Islet precursor cell (in vitro differentiated cells): ENCODE results near the gene ALK.
A peak's percentile ranks its signal among the peaks of the same experiment; 100 is the strongest.

Source experiments
- DNase-seq: peaks from one replicate; pipeline ENCODE4 v3.0.0-alpha.2; 2018

ALK gene

GRCh38 chr2:29525921-29526320 is 395.5 kb downstream of the ALK start:
- DNase-seq, result no peak

DNA sequence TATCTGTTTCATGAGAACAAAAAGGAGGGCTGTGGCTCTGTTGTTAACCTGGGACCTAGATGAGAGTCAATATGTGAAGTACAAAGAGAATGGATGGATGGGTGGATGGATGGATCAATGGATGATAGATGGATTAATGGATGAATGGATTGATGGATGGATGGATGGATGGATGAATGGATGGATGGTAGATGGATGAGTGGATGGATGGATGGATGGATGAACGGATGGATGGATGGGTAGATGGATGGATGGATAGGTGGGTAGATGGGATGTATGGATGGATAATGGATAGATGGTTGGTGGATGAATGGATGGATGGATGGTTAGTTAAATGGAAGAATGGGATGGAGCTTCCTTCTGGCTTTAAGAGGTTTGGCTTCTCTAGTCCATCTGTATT is 396.7 kb downstream of the ALK start:
- DNase-seq, result no peak

DNA sequence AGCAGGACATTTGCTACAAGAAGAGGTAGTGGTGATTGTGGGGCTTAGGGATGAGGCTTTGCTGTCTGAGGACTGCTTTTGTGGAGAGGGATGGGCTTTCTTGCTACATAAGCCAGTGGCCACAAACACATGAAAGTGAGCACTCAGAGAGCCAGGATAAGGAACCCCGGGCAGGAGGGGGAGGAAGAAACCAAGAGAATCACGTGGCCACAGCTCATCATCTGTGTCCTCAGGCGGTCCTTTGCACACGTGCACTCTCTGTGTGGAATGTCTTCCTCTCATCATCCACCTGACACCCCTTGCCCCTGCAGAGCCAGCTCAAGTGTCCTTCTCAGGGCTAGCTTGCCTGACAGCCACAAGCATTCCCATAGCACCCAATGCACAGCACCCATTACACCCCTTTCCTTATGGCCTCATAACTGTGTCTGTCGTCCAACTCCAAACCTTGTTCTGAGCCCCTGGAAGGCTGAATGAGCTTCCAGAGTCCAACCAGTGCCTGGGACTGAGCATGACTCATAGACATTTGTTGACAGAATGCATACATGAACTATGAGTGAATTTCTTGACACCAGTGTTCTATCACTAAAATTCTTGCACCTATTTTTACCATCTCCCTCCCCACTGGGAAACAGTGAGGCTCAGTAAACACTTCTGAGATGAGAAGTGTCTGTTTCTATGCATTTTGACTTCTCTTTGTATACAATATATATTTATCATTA is 398.3 kb downstream of the ALK start:
- DNase-seq, result no peak

DNA sequence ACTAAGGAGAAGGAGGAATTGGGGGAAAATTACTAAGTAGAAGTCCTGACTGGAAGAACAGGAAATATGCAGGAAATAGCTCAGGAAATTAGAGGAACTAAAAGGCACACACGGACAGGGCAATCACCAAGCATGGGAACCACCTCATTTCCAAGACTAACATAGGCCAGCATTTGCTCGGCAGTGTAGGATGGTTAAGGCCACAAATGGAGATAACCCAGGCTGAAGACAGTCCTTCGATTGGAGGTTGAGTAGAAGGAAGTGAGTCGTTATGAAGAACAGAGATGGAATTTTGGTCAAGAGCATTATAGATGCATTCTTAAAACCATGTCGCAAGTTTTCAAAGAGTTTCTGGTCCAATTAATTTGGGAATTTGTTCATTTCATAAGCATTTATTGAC is 401.4 kb downstream of the ALK start:
- no peak for DNase-seq

DNA sequence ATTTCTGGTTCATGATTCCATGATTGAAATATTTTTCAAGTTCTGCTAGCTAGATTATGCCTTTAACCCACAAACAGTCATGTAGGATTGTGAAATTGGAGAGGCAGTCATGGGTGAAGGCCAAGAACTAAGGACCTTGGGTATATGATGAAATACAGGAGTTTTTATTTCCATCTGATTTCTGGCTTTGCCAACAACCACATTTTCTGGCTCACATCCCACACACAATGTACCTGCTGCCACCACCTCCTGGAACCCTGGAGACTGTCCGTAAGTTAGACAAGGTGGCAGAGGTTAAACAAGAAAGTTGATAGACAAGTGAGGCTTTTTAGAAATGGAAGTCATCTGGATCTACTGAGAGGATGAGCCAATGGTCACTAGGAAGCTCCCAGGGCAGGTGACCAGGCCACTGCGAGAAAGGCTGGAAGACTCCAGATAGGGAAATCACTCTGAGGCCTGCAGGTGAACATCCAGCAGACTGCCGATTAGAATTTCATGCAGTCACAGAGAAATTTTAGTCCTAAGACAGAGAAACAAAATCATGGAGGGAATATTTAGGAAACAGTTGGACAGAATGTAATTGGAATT is 402.0 kb downstream of the ALK start:
- DNase-seq, result no peak

- no peak for DNase-seq
Measured at GRCh38 chr2:29518646-29519337, 402.6 kb downstream of the ALK start.

GRCh38 chr2:29518010-29518409 is 403.4 kb downstream of the ALK start:
- DNase-seq, result no peak

- no peak for DNase-seq
Measured at GRCh38 chr2:29517413-29517812, 404.0 kb downstream of the ALK start.

DNA sequence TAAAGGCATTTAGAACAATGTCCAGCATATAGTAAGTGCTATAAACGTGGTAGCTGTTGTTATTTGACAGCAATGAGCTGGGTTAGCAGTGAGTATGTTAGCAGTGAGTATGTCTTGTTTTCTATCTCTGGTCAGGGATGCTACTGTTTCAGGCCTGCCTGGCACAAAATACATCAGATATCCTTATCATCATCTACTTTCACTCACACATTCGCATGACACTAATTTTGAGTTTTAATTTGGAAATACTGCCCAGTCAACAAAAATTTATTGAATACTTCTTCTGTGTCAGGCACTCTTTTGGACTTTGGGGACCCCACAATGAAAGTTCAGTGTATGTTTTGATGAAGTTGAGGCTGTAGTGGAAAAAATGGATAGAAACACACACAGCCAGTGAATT is 404.6 kb downstream of the ALK start:
- no peak for DNase-seq

GRCh38 chr2:29509878-29510277 is 411.5 kb downstream of the ALK start:
- no peak for DNase-seq

GRCh38 chr2:29509397-29509796 is 412.0 kb downstream of the ALK start:
- no peak for DNase-seq

- no peak for DNase-seq
Measured at GRCh38 chr2:29504746-29505145, 416.6 kb downstream of the ALK start.

DNA sequence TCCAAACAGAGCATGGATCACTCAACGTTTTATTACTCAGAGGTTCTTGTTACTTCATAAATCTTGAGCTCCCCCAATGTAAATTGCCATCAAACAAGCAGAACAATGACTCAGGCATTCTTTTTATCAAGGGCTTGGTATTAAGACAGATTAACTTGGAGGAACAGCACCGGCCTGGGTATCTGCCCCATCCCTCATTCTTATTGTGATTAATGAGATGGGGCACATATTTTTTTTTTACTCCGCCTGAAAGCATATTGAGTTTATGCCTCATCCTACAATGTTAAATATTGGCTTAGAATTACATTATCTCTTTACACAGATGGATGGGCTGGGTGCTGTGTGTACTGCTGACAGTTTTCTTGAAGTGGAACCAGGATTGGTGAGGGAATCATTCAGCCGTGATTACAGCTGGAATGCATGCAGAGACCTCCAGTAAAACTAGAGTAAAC is 418.9 kb downstream of the ALK start:
- no peak for DNase-seq

DNA sequence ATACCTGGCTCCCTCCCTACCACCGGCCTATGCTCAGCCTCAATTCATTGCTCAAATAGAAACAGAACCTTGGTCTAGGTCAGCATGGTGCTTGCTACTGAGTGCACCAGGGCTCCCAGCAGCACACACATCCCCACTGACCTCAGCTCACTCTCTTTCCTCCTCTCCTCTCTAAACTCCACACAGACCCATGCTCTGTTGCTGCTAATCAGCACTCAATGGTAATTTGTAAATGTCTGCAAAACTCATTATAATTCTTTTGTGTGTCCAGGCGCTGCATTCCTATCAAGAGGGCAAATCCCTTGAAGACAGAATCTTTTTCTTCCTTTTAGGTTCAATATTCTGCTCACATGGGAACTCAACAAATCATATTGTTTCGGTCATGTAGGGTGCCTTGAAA is 424.0 kb downstream of the ALK start:
- DNase-seq, result no peak

GRCh38 chr2:29496198-29496597 is 425.2 kb downstream of the ALK start:
- DNase-seq, result no peak

GRCh38 chr2:29495536-29496060 is 425.8 kb downstream of the ALK start:
- DNase-seq, result no peak

GRCh38 chr2:29495068-29495467 is 426.3 kb downstream of the ALK start:
- DNase-seq, result no peak

DNA sequence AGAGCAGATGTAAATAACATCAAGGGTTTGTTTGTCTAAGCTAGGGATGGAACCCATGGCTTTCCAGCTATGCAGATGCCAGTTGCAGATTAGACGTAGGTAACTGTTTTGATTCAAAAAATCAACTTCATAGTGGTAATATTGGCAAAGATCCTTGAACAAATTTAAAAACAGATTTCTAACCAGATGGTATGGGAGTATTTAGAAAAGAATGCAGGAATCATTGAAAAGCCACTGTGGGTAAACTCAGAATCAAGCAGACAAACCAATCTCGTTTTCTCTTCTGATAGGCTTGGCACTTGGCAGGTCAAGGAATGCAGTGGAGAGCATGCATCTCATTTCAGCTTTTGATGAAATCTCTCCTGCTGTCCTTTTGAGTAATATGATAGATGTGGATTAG is 428.7 kb downstream of the ALK start:
- no peak for DNase-seq

GRCh38 chr2:29490045-29490444 is 431.3 kb downstream of the ALK start:
- no peak for DNase-seq

GRCh38 chr2:29489568-29489967 is 431.8 kb downstream of the ALK start:
- no peak for DNase-seq

DNA sequence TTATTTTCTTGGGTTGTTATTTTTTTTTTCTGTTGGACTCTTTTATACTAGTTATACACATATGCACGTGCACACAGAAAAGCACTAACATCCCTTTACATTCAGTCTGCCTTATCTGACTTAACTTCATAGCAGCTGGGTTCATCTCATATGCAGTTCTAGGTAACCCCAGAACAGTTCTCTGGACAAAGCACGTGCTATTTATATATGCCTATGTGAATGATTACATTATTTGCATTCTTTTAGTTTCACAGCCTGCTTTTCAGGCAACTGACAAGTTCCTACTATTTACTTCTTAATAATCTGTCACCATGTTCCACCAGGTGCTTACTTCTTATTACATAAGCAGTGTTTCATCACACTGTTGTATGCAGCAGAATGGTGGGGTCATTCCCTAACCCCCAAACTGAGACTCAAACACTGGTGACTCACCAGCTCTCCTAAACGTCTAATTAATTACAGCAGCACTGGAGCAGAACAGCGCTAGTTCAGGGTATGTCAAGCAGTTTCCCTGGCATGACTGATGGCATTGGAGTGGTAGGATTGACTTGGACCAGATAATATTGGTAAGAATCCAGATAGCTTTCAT is 433.3 kb downstream of the ALK start:
- no peak for DNase-seq

DNA sequence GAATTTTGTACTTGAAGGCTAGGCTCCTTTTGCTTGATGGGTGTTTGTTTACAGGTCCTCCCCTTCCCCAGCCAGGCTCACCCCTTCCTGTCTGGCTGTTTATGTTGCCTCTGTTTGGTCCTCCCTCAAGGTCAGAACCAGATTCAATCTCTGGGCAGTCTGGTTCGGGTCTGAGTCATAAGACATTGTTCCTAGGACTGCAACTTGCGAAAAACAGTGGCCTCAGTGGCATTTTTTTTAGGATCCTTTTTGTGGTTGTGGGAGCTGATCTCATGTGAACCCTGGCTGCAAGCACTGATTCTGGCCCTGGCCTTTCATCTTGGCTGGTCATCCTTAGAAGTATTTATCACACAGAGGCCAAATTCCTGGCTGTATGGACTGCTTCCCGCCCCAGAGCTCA is 435.8 kb downstream of the ALK start:
- DNase-seq, result peak; percentile 93

DNA sequence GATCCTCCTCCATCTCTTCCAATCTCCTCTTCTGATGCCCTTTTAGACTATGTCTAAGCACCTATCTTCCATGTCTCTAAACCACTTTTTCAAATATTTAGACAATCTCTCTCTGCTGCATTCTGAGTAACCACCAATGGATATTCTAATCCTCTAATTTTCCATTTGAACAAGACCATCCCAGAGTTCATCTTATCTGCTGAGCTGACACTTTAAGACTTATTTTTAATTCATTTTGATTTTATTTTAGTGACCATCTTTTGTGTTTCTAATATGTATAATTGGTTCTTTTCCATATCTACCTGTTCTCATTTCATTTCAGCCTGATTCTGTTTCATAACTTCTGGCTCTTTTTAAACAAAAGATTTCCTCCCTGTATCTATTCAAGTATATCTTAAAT is 436.3 kb downstream of the ALK start:
- no peak for DNase-seq

- DNase-seq, result no peak
Measured at GRCh38 chr2:29482867-29483266, 438.5 kb downstream of the ALK start.
